Measurements from ENCODE around the gene CCM2.
A peak's percentile ranks its signal among the peaks of the same experiment; 100 is the strongest.
"Not testable (repeated sequence)": the region's sequence is repeated elsewhere in the genome, so short reads cannot be mapped to it uniquely, and the experiment has no call there.

The CCM2 gene

GRCh38 chr7:44987457-44987856 lies 12.5 kb upstream of the CCM2 start:
- CTCF ChIA-PET: interaction anchor here (6.4 kb wide), 1 partner anchor 15 kb away, joined by 48 read pairs; no protein-coding TSS in a partner anchor
- H3K27ac ChIP-seq (ENCODE audit: insufficient read depth in 1 of 2, low read depth in 1 of 2, low read length in 2 of 2, poor library complexity in 1 of 2, severe bottlenecking in 2 of 2): peak overlapping the region in 1 of 2 experiments; percentile 97
- DNase-seq: no peak
- POLR2A ChIA-PET: interaction anchor here (1.3 kb wide), 1 partner anchor 13 kb away, joined by 3 read pairs; no protein-coding TSS in a partner anchor
- peaks cover 6 to 62% (median 41%) of the 10 kb centered on the region in 4 experiments for H3K4me1 ChIP-seq (ENCODE audit: control extremely low read depth in 1 of 4, control insufficient read depth in 4 of 4, insufficient read depth in 4 of 4, low read length in 3 of 4)
- 94% methylated on average over 6 of the region's 7 CpGs for WGBS (ENCODE audit: insufficient coverage)
- H3K9me3 ChIP-seq (ENCODE audit: control extremely low read depth in 1 of 5, control insufficient read depth in 4 of 5, insufficient read depth in 2 of 5, low read depth in 1 of 5, low read length in 4 of 5): no peaks in the 10 kb centered on the region
- peak overlapping the region in 3 of 7 experiments; percentile 57 to 99 (median 91) for H3K4me3 ChIP-seq (ENCODE audit: control insufficient read depth in 1 of 7, extremely low read depth in 1 of 7, insufficient read depth in 4 of 7, low read depth in 2 of 7, low read length in 6 of 7)
- H3K36me3 ChIP-seq (ENCODE audit: control insufficient read depth in 4 of 4, insufficient read depth in 4 of 4, low read length in 3 of 4): peaks cover 9 to 35% (median 28%) of the 10 kb centered on the region in 4 experiments
- H3K27me3 ChIP-seq (replicated peaks in 2 of 5; ENCODE audit: control insufficient read depth in 4 of 5, insufficient read depth in 5 of 5, low read length in 4 of 5): no peaks in the 10 kb centered on the region

DNA sequence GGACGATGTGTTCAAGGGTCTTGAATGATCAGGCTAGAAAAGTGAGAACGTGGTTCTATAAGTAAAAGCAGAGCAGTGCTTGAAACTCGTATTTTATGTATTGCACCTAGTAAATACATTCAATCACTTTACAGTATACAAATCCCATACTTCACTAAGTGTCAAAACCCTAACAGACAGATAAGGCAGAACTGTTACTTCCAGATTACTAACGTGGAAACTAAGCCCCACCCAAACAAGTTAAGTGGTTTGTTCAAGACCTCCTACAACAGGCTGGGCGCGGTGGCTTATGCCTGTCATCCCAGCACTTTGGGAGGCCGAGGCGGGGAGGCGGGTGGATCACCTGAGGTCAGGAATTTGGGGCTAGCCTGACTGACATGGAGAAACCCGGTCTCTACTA lies 12.0 kb upstream of the CCM2 start:
- POLR2A ChIA-PET: no interaction called here
- CTCF ChIA-PET: interaction anchor here (6.4 kb wide), 1 partner anchor 15 kb away, joined by 48 read pairs; no protein-coding TSS in a partner anchor
- 79% methylated on average over 8 of the region's 10 CpGs for WGBS (ENCODE audit: insufficient coverage)

DNA sequence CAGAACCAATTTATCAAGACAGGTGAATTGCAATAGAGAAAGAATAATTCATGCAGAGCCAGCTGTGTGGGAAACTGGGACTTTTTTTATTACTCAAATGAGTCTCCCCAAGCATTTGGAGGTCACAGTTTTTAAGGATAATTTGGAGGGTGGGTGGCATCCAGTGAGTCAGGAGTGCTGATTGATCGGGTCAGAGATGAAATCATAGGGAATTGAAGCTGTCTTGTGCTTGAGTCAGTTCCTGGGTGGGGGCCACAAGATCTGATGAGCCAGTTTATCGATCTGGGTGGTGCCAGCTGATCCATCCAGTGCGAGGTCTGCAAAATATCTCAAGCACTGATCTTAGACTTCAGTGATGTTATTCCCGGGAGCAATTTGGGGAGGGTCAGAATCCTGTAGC lies 11.3 kb upstream of the CCM2 start:
- H3K36me3 ChIP-seq (ENCODE audit: control insufficient read depth in 4 of 4, insufficient read depth in 4 of 4, low read length in 3 of 4): peaks cover 4 to 23% (median 16%) of the 10 kb centered on the region in 4 experiments
- no peaks in the 10 kb centered on the region for H3K9me3 ChIP-seq (ENCODE audit: control extremely low read depth in 1 of 5, control insufficient read depth in 4 of 5, insufficient read depth in 2 of 5, low read depth in 1 of 5, low read length in 4 of 5)
- WGBS (ENCODE audit: insufficient coverage): 100% methylated on average over 4 of the region's 4 CpGs
- no peak overlapping the region for H3K27ac ChIP-seq (ENCODE audit: insufficient read depth in 1 of 2, low read depth in 1 of 2, low read length in 2 of 2, poor library complexity in 1 of 2, severe bottlenecking in 2 of 2)
- peaks cover 6 to 54% (median 40%) of the 10 kb centered on the region in 4 experiments for H3K4me1 ChIP-seq (ENCODE audit: control extremely low read depth in 1 of 4, control insufficient read depth in 4 of 4, insufficient read depth in 4 of 4, low read length in 3 of 4)
- CTCF ChIA-PET: interaction anchor here (1.3 to 6.4 kb wide), 3 partner anchors 9 to 16 kb away, joined by 4 to 48 read pairs (median 6); partner anchors contain the start of gene CCM2
- POLR2A ChIA-PET: no interaction called here
- no peak overlapping the region for H3K4me3 ChIP-seq (ENCODE audit: control insufficient read depth in 1 of 7, extremely low read depth in 1 of 7, insufficient read depth in 4 of 7, low read depth in 2 of 7, low read length in 6 of 7)
- DNase-seq: no peak
- no peaks in the 10 kb centered on the region for H3K27me3 ChIP-seq (replicated peaks in 2 of 5; ENCODE audit: control insufficient read depth in 4 of 5, insufficient read depth in 5 of 5, low read length in 4 of 5)

More for the DNA sequence above, 12.0 kb upstream of the CCM2 start:
- Histone ChIP-seq H3K27me3 (replicated peaks in 2 of 5; ENCODE audit: control insufficient read depth in 4 of 5, insufficient read depth in 5 of 5, low read length in 4 of 5) (no peaks in the 10 kb centered on the region), H3K36me3 (ENCODE audit: control insufficient read depth in 4 of 4, insufficient read depth in 4 of 4, low read length in 3 of 4) (peaks cover 8 to 30% (median 23%) of the 10 kb centered on the region in 4 experiments), H3K27ac (ENCODE audit: insufficient read depth in 1 of 2, low read depth in 1 of 2, low read length in 2 of 2, poor library complexity in 1 of 2, severe bottlenecking in 2 of 2) (no peak overlapping the region), H3K9me3 (ENCODE audit: control extremely low read depth in 1 of 5, control insufficient read depth in 4 of 5, insufficient read depth in 2 of 5, low read depth in 1 of 5, low read length in 4 of 5) (no peaks in the 10 kb centered on the region), H3K4me1 (ENCODE audit: control extremely low read depth in 1 of 4, control insufficient read depth in 4 of 4, insufficient read depth in 4 of 4, low read length in 3 of 4) (peaks cover 6 to 57% (median 41%) of the 10 kb centered on the region in 4 experiments), H3K4me3 (ENCODE audit: control insufficient read depth in 1 of 7, extremely low read depth in 1 of 7, insufficient read depth in 4 of 7, low read depth in 2 of 7, low read length in 6 of 7) (peak overlapping the region in 1 of 7 experiments; percentile 99)
- DNase-seq: peak in 1 of 3 donors; percentile 47

DNA sequence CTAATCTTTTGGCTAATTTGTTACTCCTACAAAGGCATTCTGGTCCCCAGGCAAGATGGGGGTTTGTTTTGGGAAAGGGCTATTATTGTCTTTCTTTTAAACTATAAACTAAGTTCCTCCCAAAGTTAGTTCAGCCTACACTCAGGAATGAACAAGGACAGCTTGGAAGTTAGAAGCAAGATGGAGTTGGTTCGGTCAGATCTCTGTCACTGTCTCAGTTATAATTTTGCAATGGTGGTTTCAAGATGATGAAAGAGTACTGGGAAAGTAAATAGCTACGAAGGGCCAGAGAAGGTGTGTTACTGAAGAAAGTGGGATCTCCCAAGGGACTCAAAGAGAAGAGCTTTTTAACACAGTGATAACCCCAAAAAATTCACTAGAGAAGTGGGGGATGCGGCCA lies 10.9 kb upstream of the CCM2 start:
- no peak for DNase-seq
- H3K9me3 ChIP-seq (ENCODE audit: control extremely low read depth in 1 of 5, control insufficient read depth in 4 of 5, insufficient read depth in 2 of 5, low read depth in 1 of 5, low read length in 4 of 5): no peaks in the 10 kb centered on the region
- POLR2A ChIA-PET: no interaction called here
- H3K36me3 ChIP-seq (ENCODE audit: control insufficient read depth in 4 of 4, insufficient read depth in 4 of 4, low read length in 3 of 4): peaks cover 0 to 19% (median 12%) of the 10 kb centered on the region in 4 experiments
- peaks cover 6 to 54% (median 40%) of the 10 kb centered on the region in 4 experiments for H3K4me1 ChIP-seq (ENCODE audit: control extremely low read depth in 1 of 4, control insufficient read depth in 4 of 4, insufficient read depth in 4 of 4, low read length in 3 of 4)
- CTCF ChIA-PET: interaction anchor here (1.0 to 6.4 kb wide), 4 partner anchors 9 to 39 kb away, joined by 3 to 48 read pairs (median 5); partner anchors contain the start of gene CCM2
- no peak overlapping the region for H3K27ac ChIP-seq (ENCODE audit: insufficient read depth in 1 of 2, low read depth in 1 of 2, low read length in 2 of 2, poor library complexity in 1 of 2, severe bottlenecking in 2 of 2)
- H3K4me3 ChIP-seq (ENCODE audit: control insufficient read depth in 1 of 7, extremely low read depth in 1 of 7, insufficient read depth in 4 of 7, low read depth in 2 of 7, low read length in 6 of 7): no peak overlapping the region
- H3K27me3 ChIP-seq (replicated peaks in 2 of 5; ENCODE audit: control insufficient read depth in 4 of 5, insufficient read depth in 5 of 5, low read length in 4 of 5): no peaks in the 10 kb centered on the region
- 97% methylated on average over 3 of the region's 3 CpGs for WGBS (ENCODE audit: insufficient coverage)

DNA sequence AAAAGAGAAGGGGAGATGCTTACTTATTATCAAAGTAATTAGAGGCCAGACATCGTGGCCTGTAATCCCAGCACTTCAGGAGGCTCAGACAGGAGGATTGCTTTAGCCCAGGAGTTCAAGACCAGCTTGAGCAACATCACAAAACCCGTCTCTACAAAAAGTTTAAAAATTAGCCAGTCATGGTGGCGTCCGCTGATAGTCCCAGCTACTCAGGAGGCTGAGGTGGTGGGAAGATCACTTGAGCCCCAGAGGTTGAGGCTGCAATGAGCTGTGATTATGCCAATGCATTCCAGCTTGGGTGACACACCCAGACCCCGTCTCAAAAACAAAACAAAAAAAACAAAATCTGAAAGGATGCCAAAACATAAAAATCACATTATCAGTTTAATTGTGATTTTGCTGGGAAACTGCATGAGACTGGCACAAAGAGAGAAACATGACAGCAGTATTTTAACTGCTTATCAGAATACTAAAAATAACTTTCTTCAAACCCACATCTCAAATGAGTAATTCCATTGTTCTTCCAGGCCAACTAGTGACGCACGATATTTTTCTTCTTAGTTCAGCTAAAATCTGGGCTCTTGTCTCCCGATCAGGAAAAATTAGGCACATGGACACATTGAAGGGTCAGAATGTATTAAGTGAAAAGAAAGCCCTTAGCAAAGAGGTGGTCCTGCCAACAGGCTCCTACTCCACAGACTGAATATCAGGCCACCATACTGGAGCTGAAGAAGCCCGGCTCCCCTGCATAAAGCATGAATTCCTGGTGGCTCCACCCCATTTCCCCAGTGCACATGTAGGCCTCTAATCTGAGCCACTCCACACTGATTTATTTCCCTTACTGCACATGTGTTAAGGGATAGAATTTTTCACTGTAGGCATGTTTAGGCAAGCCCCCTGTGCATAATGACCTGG lies 9.6 kb upstream of the CCM2 start:
- Histone ChIP-seq H3K4me1 (ENCODE audit: control extremely low read depth in 1 of 4, control insufficient read depth in 4 of 4, insufficient read depth in 4 of 4, low read length in 3 of 4) (peaks cover 0 to 54% (median 41%) of the 10 kb centered on the region in 4 experiments), H3K27ac (ENCODE audit: insufficient read depth in 1 of 2, low read depth in 1 of 2, low read length in 2 of 2, poor library complexity in 1 of 2, severe bottlenecking in 2 of 2) (no peak overlapping the region), H3K36me3 (ENCODE audit: control insufficient read depth in 4 of 4, insufficient read depth in 4 of 4, low read length in 3 of 4) (peaks cover 0 to 6% (median 2%) of the 10 kb centered on the region in 4 experiments), H3K9me3 (ENCODE audit: control extremely low read depth in 1 of 5, control insufficient read depth in 4 of 5, insufficient read depth in 2 of 5, low read depth in 1 of 5, low read length in 4 of 5) (no peaks in the 10 kb centered on the region), H3K27me3 (replicated peaks in 2 of 5; ENCODE audit: control insufficient read depth in 4 of 5, insufficient read depth in 5 of 5, low read length in 4 of 5) (no peaks in the 10 kb centered on the region), H3K4me3 (ENCODE audit: control insufficient read depth in 1 of 7, extremely low read depth in 1 of 7, insufficient read depth in 4 of 7, low read depth in 2 of 7, low read length in 6 of 7) (no peak overlapping the region)
- 90% methylated on average over 8 of the region's 9 CpGs for WGBS (ENCODE audit: insufficient coverage)
- POLR2A ChIA-PET: interaction anchor here (1.0 kb wide), 1 partner anchor 37 kb away, joined by 3 read pairs; no protein-coding TSS in a partner anchor
- CTCF ChIA-PET: interaction anchor here (1.0 to 6.4 kb wide), 5 partner anchors 9 to 38 kb away, joined by 3 to 48 read pairs (median 4); partner anchors contain the start of gene CCM2
- DNase-seq: peak in 1 of 3 donors; percentile 14

GRCh38 chr7:44992004-44992795 lies 7.8 kb upstream of the CCM2 start:
- H3K36me3 ChIP-seq (ENCODE audit: control insufficient read depth in 4 of 4, insufficient read depth in 4 of 4, low read length in 3 of 4); H3K4me3 ChIP-seq (ENCODE audit: control insufficient read depth in 1 of 7, extremely low read depth in 1 of 7, insufficient read depth in 4 of 7, low read depth in 2 of 7, low read length in 6 of 7); POLR2A ChIA-PET; H3K9me3 ChIP-seq (ENCODE audit: control extremely low read depth in 1 of 5, control insufficient read depth in 4 of 5, insufficient read depth in 2 of 5, low read depth in 1 of 5, low read length in 4 of 5); DNase-seq; H3K27ac ChIP-seq (ENCODE audit: insufficient read depth in 1 of 2, low read depth in 1 of 2, low read length in 2 of 2, poor library complexity in 1 of 2, severe bottlenecking in 2 of 2); H3K27me3 ChIP-seq (replicated peaks in 2 of 5; ENCODE audit: control insufficient read depth in 4 of 5, insufficient read depth in 5 of 5, low read length in 4 of 5): not testable (repeated sequence)
- peaks cover 0 to 62% (median 42%) of the 10 kb centered on the region in 4 experiments for H3K4me1 ChIP-seq (ENCODE audit: control extremely low read depth in 1 of 4, control insufficient read depth in 4 of 4, insufficient read depth in 4 of 4, low read length in 3 of 4)
- 86% methylated on average over 7 of the region's 21 CpGs for WGBS (ENCODE audit: insufficient coverage)
- CTCF ChIA-PET: interaction anchor here (1.8 to 6.4 kb wide), 2 partner anchors 9 to 19 kb away, joined by 7 to 48 read pairs; no protein-coding TSS in a partner anchor

Measured in common myeloid progenitor, CD34-positive (primary cell).